Spleen (tissue), 11 donors: Measurements from ENCODE around the gene ZMYM2. TPM values are rescaled to one million over a fixed set of nuclear protein-coding genes. Genes with fewer than 3 reads are reported as not detected.

Source experiments
- DNase-seq: peaks from one replicate; pipeline ENCODE4 v3.0.0-alpha.2; 2020
- H3K27ac ChIP-seq, 8 donors: fragments of 200-600 bp; sonication (generic) in 7 of 8; 1 replicate in 4 of 8; 2 replicates in 4 of 8; pipeline versions ENCODE4 v1.5.0 to v1.8.0; 2016 to 2021; ENCODE audit warnings: inconsistent platforms in 4 of 8, mild to moderate bottlenecking in 4 of 8, moderate library complexity in 1 of 8
- H3K27me3 ChIP-seq, 7 donors: fragments of 200-600 bp; sonication (generic) in 6 of 7; replicated peaks in 1 of 7; 1 replicate in 4 of 7; 2 replicates in 3 of 7; pipeline versions ENCODE4 v1.5.0 to v1.8.0; 2016 to 2021; ENCODE audit warnings: inconsistent platforms in 3 of 7, mild to moderate bottlenecking in 1 of 7
- H3K36me3 ChIP-seq, 6 donors: fragments of 200-600 bp; sonication (generic) in 5 of 6; 1 replicate in 4 of 6; 2 replicates in 2 of 6; pipeline versions ENCODE4 v1.5.0 to v1.8.0; 2016 to 2021; ENCODE audit warnings: inconsistent platforms in 2 of 6
- H3K4me1 ChIP-seq, 6 donors: fragments of 200-600 bp; sonication (generic) in 5 of 6; 1 replicate in 3 of 6; 2 replicates in 3 of 6; pipeline versions ENCODE4 v1.5.0 to v1.8.0; 2016 to 2021; ENCODE audit warnings: inconsistent platforms in 3 of 6
- H3K4me3 ChIP-seq, 8 donors: fragments of 200-600 bp; sonication (generic) in 7 of 8; 1 replicate in 4 of 8; 2 replicates in 4 of 8; pipeline versions ENCODE4 v1.5.0 to v1.8.0; 2016 to 2021; ENCODE audit warnings: inconsistent platforms in 4 of 8, mild to moderate bottlenecking in 4 of 8, moderate library complexity in 2 of 8
- H3K9me3 ChIP-seq, 8 donors: fragments of 200-600 bp; sonication (generic) in 7 of 8; 1 replicate in 4 of 8; 2 replicates in 4 of 8; pipeline versions ENCODE4 v1.5.0 to v1.8.0; 2016 to 2021; ENCODE audit warnings: inconsistent platforms in 4 of 8
- POLR2A ChIP-seq, 3 donors: fragments of 450-650 bp; IDR thresholded peaks; one replicate each; pipeline ENCODE4 v1.5.1; 2017; ENCODE audit warnings: antibody characterized with exemption in 3 of 3, mild to moderate bottlenecking in 1 of 3
- POLR2AphosphoS5 ChIP-seq, 3 donors: sonication (generic); formaldehyde crosslinking; IDR thresholded peaks; one replicate each; pipeline ENCODE4 v1.5.1; 2017; ENCODE audit warnings: antibody characterized with exemption in 3 of 3
- WGBS, 5 donors: extraction: QIAGEN DNeasy Blood & Tissue Kit in 3 of 5; methylation state at CpG; one replicate each; pipeline versions ENCODE4 v1.1.5 to v1.1.7; 2013 to 2018; 5-methylcytosine and 5-hydroxymethylcytosine counted together
- intact Hi-C: fragments of 100-400 bp; cut with DNase I; formaldehyde crosslinking; loops from one replicate; pipeline ENCODE4 v1.15.0; 2023; ENCODE audit warnings: low total_unique reads
- polyA plus RNA-seq, 3 donors: library from polyadenylated mRNA; stranded (reverse); fragments of 200-250 nt; gene quantifications; one replicate each; pipeline ENCODE4 v1.2.1, GENCODE V29; 2013
- total RNA-seq, 7 donors: library from RNA; depleted of rRNA in 3 of 7; stranded (reverse); fragments of >200 nt in 3 of 7; fragmentation: NEBNext Ultra II Directional in 4 of 7; extraction: Animal tissue kit (Norgen Biotek cat#: 25700) in 4 of 7; gene quantifications; one replicate each; pipeline versions ENCODE4 v1.1.0 to v1.2.1, GENCODE V29; 2016 to 2021
- TF ChIP-seq, protein P1 (sequence below), 11 experiments: fragments of 200-600 bp in 7 of 11; fragments of 450-650 bp in 4 of 11; sonication (generic) in 4 of 11; IDR thresholded peaks in 8 of 11; conservative IDR thresholded peaks in 3 of 11; 1 replicate in 7 of 11; 2 replicates in 4 of 11; pipeline versions ENCODE4 v1.4.0 to v1.8.0; 2016 to 2021; ENCODE audit warnings: antibody characterized with exemption in 11 of 11, inconsistent platforms in 4 of 11, mild to moderate bottlenecking in 1 of 11
- donor health status: healthy with polysubstance abuse.
- donor health status: DM: no; HTN: no; CAD: no; lungs with moderate emphysema.
- donor health status: DM: no; HTN: no; CAD: no.
- donor health status: Bipolar disorder and iron deficiency.
- donor health status: healthy.
- donor health status: DM: no; HTN: no; CAD: no.
- donor health status: DM: yes; HTN: yes; CAD: no.

The ZMYM2 gene
- total and polyA plus RNA-seq, 10 donors: 17.8 to 125 (median 94.6) TPM

- DNase-seq: no peak
- H3K36me3 ChIP-seq: no peaks in the 10 kb centered on the region
- TF ChIP-seq POLR2A (IDR thresholded peaks at IDR 0.05) (no peak), POLR2AphosphoS5 (IDR thresholded peaks at IDR 0.05) (no peak)
- TF ChIP-seq, protein P1, sequence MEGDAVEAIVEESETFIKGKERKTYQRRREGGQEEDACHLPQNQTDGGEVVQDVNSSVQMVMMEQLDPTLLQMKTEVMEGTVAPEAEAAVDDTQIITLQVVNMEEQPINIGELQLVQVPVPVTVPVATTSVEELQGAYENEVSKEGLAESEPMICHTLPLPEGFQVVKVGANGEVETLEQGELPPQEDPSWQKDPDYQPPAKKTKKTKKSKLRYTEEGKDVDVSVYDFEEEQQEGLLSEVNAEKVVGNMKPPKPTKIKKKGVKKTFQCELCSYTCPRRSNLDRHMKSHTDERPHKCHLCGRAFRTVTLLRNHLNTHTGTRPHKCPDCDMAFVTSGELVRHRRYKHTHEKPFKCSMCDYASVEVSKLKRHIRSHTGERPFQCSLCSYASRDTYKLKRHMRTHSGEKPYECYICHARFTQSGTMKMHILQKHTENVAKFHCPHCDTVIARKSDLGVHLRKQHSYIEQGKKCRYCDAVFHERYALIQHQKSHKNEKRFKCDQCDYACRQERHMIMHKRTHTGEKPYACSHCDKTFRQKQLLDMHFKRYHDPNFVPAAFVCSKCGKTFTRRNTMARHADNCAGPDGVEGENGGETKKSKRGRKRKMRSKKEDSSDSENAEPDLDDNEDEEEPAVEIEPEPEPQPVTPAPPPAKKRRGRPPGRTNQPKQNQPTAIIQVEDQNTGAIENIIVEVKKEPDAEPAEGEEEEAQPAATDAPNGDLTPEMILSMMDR (IDR thresholded peaks at IDR 0.05 in 8 of 11, conservative IDR thresholded peaks at IDR 0.05 in 3 of 11): no peak
- H3K27me3 ChIP-seq: peaks cover 0 to 74% (median 14%) of the 10 kb centered on the region in 7 donors
- WGBS, 5 donors: 31 to 42% (median 37%) methylated on average over 9 of the region's 9 CpGs
- intact Hi-C loops: no loop called here
- H3K4me3 ChIP-seq: no peak overlapping the region
- H3K4me1 ChIP-seq: no peaks in the 10 kb centered on the region
- H3K27ac ChIP-seq: no peak overlapping the region
- H3K9me3 ChIP-seq: no peaks in the 10 kb centered on the region
Observed at GRCh38 chr13:20102525-20103180, 144.1 kb downstream of the ZMYM2 start.

DNA sequence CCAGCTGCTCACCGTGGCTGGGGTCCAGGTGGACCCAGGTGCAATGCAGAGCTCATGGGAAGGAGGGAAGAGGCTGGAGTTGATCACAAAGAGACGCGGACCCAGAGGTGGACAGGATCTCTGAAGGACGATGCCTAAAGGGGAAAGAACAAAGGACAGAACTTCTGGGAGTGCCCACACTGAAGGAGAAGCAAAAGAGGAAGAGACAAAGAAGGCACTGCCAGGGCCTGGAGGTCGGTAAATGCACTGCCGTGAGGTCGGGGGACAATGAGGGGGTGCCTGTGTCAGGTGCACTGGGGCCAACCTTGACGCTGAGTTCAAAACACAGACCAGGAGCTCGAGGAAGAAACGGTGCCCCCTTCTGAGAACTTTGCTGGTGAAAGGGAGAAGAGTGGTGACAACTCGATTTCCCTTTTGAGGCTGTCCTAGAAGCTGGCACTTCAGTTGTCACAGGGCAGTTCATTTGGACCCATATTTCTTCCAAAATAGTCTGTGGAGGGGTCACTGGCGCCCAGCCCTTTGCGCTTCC is 146.7 kb downstream of the ZMYM2 start:
- Histone ChIP-seq H3K36me3 (no peaks in the 10 kb centered on the region), H3K27ac (no peak overlapping the region), H3K27me3 (peaks cover 0 to 53% (median 9%) of the 10 kb centered on the region in 7 donors), H3K4me1 (no peaks in the 10 kb centered on the region), H3K9me3 (no peaks in the 10 kb centered on the region), H3K4me3 (no peak overlapping the region)
- TF ChIP-seq POLR2A (IDR thresholded peaks at IDR 0.05): no peak
- TF ChIP-seq, protein P1 (IDR thresholded peaks at IDR 0.05 in 8 of 11, conservative IDR thresholded peaks at IDR 0.05 in 3 of 11): no peak
- TF ChIP-seq POLR2AphosphoS5 (IDR thresholded peaks at IDR 0.05): no peak
- DNase-seq: no peak
- intact Hi-C loops: no loop called here
- WGBS, 5 donors: 73 to 85% (median 80%) methylated on average over 13 of the region's 13 CpGs

DNA sequence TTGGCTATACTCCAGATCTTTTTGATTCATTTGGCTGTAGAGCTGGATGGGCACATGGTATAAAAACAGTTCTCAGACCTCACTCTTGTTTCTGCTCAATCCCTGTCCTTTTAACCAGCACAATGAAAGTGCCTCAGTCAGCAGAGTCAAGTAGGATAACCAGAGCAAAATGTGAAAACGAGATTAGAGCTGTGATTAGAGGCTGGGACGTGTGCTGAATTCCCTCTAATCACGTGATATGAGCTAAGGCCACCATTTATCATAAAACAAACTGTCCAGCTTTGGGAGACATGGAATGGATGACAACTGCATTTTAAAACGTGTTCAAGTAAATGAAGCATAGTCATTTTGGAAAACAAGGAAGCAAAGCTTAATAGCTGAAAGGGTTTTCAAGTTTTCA is 148.2 kb downstream of the ZMYM2 start:
- Histone ChIP-seq H3K4me3 (no peak overlapping the region), H3K27me3 (peaks cover 0 to 43% (median 9%) of the 10 kb centered on the region in 7 donors), H3K36me3 (no peaks in the 10 kb centered on the region), H3K4me1 (no peaks in the 10 kb centered on the region), H3K9me3 (no peaks in the 10 kb centered on the region), H3K27ac (no peak overlapping the region)
- DNase-seq: no peak
- WGBS, 5 donors: 30 to 50% (median 34%) methylated on average over 4 of the region's 4 CpGs
- intact Hi-C loops: no loop called here
- TF ChIP-seq POLR2AphosphoS5 (IDR thresholded peaks at IDR 0.05) (no peak), POLR2A (IDR thresholded peaks at IDR 0.05) (no peak)
- TF ChIP-seq, protein P1 (IDR thresholded peaks at IDR 0.05 in 8 of 11, conservative IDR thresholded peaks at IDR 0.05 in 3 of 11): no peak

DNA sequence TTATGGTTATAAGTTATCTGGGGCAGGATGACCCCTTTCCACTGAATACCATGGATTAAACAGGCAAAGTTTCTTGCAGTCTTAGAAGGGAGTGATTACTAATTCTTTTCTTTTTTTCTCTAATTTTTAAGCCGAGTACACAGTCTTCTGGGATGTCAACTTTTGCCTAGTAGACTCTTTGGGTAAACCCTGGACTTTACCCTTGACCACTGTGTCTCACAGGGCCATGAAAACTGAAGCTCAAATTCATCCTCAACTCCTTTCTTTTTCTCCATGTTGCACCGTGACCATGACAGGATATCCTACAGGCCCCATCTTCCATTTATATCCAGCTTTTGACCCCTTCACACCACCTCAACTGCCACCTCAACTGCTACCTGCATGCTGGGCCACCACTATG is 150.5 kb downstream of the ZMYM2 start:
- TF ChIP-seq POLR2AphosphoS5 (IDR thresholded peaks at IDR 0.05) (no peak), POLR2A (IDR thresholded peaks at IDR 0.05) (no peak)
- TF ChIP-seq, protein P1 (IDR thresholded peaks at IDR 0.05 in 8 of 11, conservative IDR thresholded peaks at IDR 0.05 in 3 of 11): no peak
- 86 to 92% (median 89%) methylated on average over 2 of the region's 2 CpGs for WGBS, 5 donors
- H3K4me1 ChIP-seq: no peaks in the 10 kb centered on the region
- H3K36me3 ChIP-seq: no peaks in the 10 kb centered on the region
- no peak overlapping the region for H3K4me3 ChIP-seq
- peaks cover 0 to 20% (median 0%) of the 10 kb centered on the region in 7 donors for H3K27me3 ChIP-seq
- H3K27ac ChIP-seq: no peak overlapping the region
- intact Hi-C loops: no loop called here
- H3K9me3 ChIP-seq: no peaks in the 10 kb centered on the region
- no peak for DNase-seq
